ENCODE data around the gene CD200.

DNA sequence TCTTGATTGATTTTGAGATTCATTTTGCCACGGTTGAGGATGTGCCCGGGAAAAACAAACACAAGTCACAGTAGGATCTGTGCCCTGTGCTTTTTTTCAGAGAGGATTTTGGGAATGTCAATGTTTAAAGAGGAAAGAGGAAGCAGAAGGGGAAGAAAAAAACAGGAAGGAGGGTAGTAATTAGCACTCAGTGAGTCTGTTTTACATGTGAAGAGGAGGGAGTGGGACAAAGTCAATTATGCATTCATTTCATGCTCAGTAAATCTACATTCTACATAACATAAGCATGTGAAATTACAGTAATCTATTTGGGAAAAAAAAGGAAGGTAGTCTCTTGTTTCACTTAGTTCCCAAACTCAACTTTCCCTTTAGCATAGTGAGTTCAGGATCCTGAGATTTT lies 18.3 kb upstream of the CD200 start:
- TF ChIP-seq, protein P1, sequence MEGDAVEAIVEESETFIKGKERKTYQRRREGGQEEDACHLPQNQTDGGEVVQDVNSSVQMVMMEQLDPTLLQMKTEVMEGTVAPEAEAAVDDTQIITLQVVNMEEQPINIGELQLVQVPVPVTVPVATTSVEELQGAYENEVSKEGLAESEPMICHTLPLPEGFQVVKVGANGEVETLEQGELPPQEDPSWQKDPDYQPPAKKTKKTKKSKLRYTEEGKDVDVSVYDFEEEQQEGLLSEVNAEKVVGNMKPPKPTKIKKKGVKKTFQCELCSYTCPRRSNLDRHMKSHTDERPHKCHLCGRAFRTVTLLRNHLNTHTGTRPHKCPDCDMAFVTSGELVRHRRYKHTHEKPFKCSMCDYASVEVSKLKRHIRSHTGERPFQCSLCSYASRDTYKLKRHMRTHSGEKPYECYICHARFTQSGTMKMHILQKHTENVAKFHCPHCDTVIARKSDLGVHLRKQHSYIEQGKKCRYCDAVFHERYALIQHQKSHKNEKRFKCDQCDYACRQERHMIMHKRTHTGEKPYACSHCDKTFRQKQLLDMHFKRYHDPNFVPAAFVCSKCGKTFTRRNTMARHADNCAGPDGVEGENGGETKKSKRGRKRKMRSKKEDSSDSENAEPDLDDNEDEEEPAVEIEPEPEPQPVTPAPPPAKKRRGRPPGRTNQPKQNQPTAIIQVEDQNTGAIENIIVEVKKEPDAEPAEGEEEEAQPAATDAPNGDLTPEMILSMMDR (IDR thresholded peaks at IDR 0.05): no peak
- TF ChIP-seq POLR2A (IDR thresholded peaks at IDR 0.05): no peak

Data from uterus (tissue), 2 donors.